CD4-positive, CD25-positive, alpha-beta regulatory T cell (primary cell): ENCODE results near the gene RAB3A. TPM values are rescaled to one million over a fixed set of nuclear protein-coding genes. Genes with fewer than 3 reads are reported as not detected.

Experiments used
- ATAC-seq, 2 donors: fragments of 150-1000 bp; cut with Tn5 transposase; one replicate each; pipeline ENCODE4 v1.10.0; 2021; ENCODE audit warnings: low read depth in 2 of 2, moderate number of reproducible peaks in 2 of 2, moderate library complexity in 1 of 2
- DNase-seq, 3 donors: peaks; one replicate each; pipeline versions ENCODE4 v3.0.0 to v3.0.0-alpha.2; 2012 to 2022; ENCODE audit warnings: mixed read lengths in 1 of 3
- H3K27ac ChIP-seq: one replicate; pipeline ENCODE4 v1.7.0; 2013; ENCODE audit warnings: mild to moderate bottlenecking, low read length; ENCODE audit not compliant: insufficient read depth, poor library complexity, severe bottlenecking
- H3K27me3 ChIP-seq: one replicate; pipeline ENCODE4 v1.7.0; 2013; ENCODE audit warnings: low read length; ENCODE audit not compliant: control insufficient read depth, insufficient read depth
- H3K36me3 ChIP-seq: one replicate; pipeline ENCODE4 v1.7.0; 2013; ENCODE audit warnings: mild to moderate bottlenecking, low read length, moderate library complexity; ENCODE audit not compliant: control insufficient read depth, insufficient read depth
- H3K4me1 ChIP-seq: 2 replicates; pipeline ENCODE4 v1.7.0; 2013; ENCODE audit warnings: mild to moderate bottlenecking, low read length; ENCODE audit not compliant: insufficient read depth, control insufficient read depth, poor library complexity, severe bottlenecking
- H3K4me3 ChIP-seq: one replicate; pipeline ENCODE4 v1.7.0; 2013; ENCODE audit warnings: low read depth, mild to moderate bottlenecking, low read length, moderate library complexity
- H3K9me3 ChIP-seq, 2 experiments: 1 replicate in 1 of 2; 2 replicates in 1 of 2; pipeline ENCODE4 v1.7.0; 2013; ENCODE audit warnings: low read length in 2 of 2, mild to moderate bottlenecking in 1 of 2, moderate library complexity in 1 of 2; ENCODE audit not compliant: control insufficient read depth in 2 of 2
- H3K27ac Mint-ChIP-seq, 3 donors: one replicate each; pipeline ENCODE4 v1.8.0; 2020 to 2022; ENCODE audit warnings: mild to moderate bottlenecking in 3 of 3, mixed read lengths in 3 of 3, moderate library complexity in 2 of 3
- H3K27me3 Mint-ChIP-seq: one replicate; pipeline ENCODE4 v1.8.0; 2022; ENCODE audit warnings: mild to moderate bottlenecking, mixed read lengths
- H3K36me3 Mint-ChIP-seq: one replicate; pipeline ENCODE4 v1.8.0; 2020; ENCODE audit warnings: mixed read lengths
- H3K4me1 Mint-ChIP-seq, 4 donors: one replicate each; pipeline ENCODE4 v1.8.0; 2020 to 2022; ENCODE audit warnings: mixed read lengths in 4 of 4, mild to moderate bottlenecking in 1 of 4
- H3K4me3 Mint-ChIP-seq, 4 donors: one replicate each; pipeline ENCODE4 v1.8.0; 2020 to 2022; ENCODE audit warnings: mild to moderate bottlenecking in 4 of 4, mixed read lengths in 4 of 4, moderate library complexity in 3 of 4
- H3K9me3 Mint-ChIP-seq, 7 donors: one replicate each; pipeline ENCODE4 v1.8.0; 2020 to 2022; ENCODE audit warnings: mixed read lengths in 7 of 7, mild to moderate bottlenecking in 3 of 7, moderate library complexity in 2 of 7
- polyA plus RNA-seq, 4 donors: library from polyadenylated mRNA; unstranded; fragments of 300-500 nt; fragmentation: Illumina TruSeq; gene quantifications; one replicate each; pipeline ENCODE4 v1.2.3, GENCODE V29; 2021
- total RNA-seq: library from RNA; stranded (reverse); gene quantifications from one replicate; pipeline ENCODE4 v1.2.3, GENCODE V29; 2022

Gene RAB3A
- total and polyA plus RNA-seq, 5 donors from 2014 or later: 0.87 to 5.1 (median 1.4) TPM

GRCh38 chr19:18150776-18151624 is 52.8 kb downstream of the RAB3A start:
- peaks cover 6% of the 10 kb centered on the region for H3K27me3 Mint-ChIP-seq

GRCh38 chr19:18149596-18149975 is 54.3 kb downstream of the RAB3A start:
- H3K27me3 ChIP-seq: no peaks in the 10 kb centered on the region
- no peaks in the 10 kb centered on the region for H3K9me3 Mint-ChIP-seq
- H3K27ac ChIP-seq: no peak overlapping the region
- peaks cover 22% of the 10 kb centered on the region for H3K4me1 ChIP-seq
- H3K4me3 ChIP-seq: no peak overlapping the region
- peaks cover 14% of the 10 kb centered on the region for H3K36me3 Mint-ChIP-seq
- ATAC-seq (no peak), DNase-seq (no peak)
- H3K4me3 Mint-ChIP-seq: no peak overlapping the region
- H3K4me1 Mint-ChIP-seq: peaks cover 5 to 23% (median 12%) of the 10 kb centered on the region in 4 donors
- no peak overlapping the region for H3K27ac Mint-ChIP-seq
- H3K9me3 ChIP-seq: no peaks in the 10 kb centered on the region
- peaks cover 29% of the 10 kb centered on the region for H3K36me3 ChIP-seq
- H3K27me3 Mint-ChIP-seq: peaks cover 6% of the 10 kb centered on the region

More at GRCh38 chr19:18150776-18151624, 52.8 kb downstream of the RAB3A start:
- Histone ChIP-seq H3K27ac (peak overlapping the region; percentile 84), H3K4me1 (peaks cover 22% of the 10 kb centered on the region), H3K36me3 (peaks cover 15% of the 10 kb centered on the region), H3K27me3 (no peaks in the 10 kb centered on the region), H3K4me3 (no peak overlapping the region), H3K9me3 (no peaks in the 10 kb centered on the region)
- no peak for DNase-seq
- Mint-ChIP-seq H3K27ac (peak overlapping the region; percentile 74 to 97 (median 95)), H3K9me3 (peaks cover 0 to 2% (median 0%) of the 10 kb centered on the region in 7 donors), H3K4me3 (peak overlapping the region; percentile 21 to 94 (median 92)), H3K4me1 (peaks cover 5 to 24% (median 12%) of the 10 kb centered on the region in 4 donors), H3K36me3 (peaks cover 10% of the 10 kb centered on the region)
- no peak for ATAC-seq

GRCh38 chr19:18147396-18147795 is 56.4 kb downstream of the RAB3A start:
- no peaks in the 10 kb centered on the region for H3K9me3 ChIP-seq
- no peak overlapping the region for H3K27ac ChIP-seq
- no peak overlapping the region for H3K4me3 ChIP-seq
- H3K27ac Mint-ChIP-seq: no peak overlapping the region
- H3K4me3 Mint-ChIP-seq: no peak overlapping the region
- H3K27me3 Mint-ChIP-seq: peaks cover under 1% of the 10 kb centered on the region
- peaks cover 18% of the 10 kb centered on the region for H3K36me3 Mint-ChIP-seq
- H3K36me3 ChIP-seq: peaks cover 50% of the 10 kb centered on the region
- no peaks in the 10 kb centered on the region for H3K9me3 Mint-ChIP-seq
- no peak for ATAC-seq
- peaks cover 1 to 10% (median 4%) of the 10 kb centered on the region in 4 donors for H3K4me1 Mint-ChIP-seq
- no peaks in the 10 kb centered on the region for H3K27me3 ChIP-seq
- no peak for DNase-seq
- peaks cover 8% of the 10 kb centered on the region for H3K4me1 ChIP-seq

Other genes with a start within 250 kb of the RAB3A start
- gene KCNN1, start 236.9 kb downstream of the RAB3A start, total RNA-seq: not detected
- gene KCNN1, start 236.9 kb downstream of the RAB3A start, polyA plus RNA-seq: not detected
- 151 TPM for gene ARRDC2, start 195.9 kb downstream of the RAB3A start, total RNA-seq
- gene ARRDC2, start 195.9 kb downstream of the RAB3A start, polyA plus RNA-seq: 10 to 100 TPM; 25.9 to 42.7 (median 36.2) TPM
- 60.4 TPM for gene IL12RB1, start 117.1 kb downstream of the RAB3A start, total RNA-seq
- gene IL12RB1, start 117.1 kb downstream of the RAB3A start, polyA plus RNA-seq: 10 to 100 TPM; 34.9 to 53.2 (median 46.3) TPM
- gene MAST3, start 106.3 kb downstream of the RAB3A start, total RNA-seq: 45.9 TPM
- 1 to 10 TPM; 8.1 to 9.0 (median 8.6) TPM for gene MAST3, start 106.3 kb downstream of the RAB3A start, polyA plus RNA-seq
- 9.4 TPM for gene PIK3R2, start 50.9 kb downstream of the RAB3A start, total RNA-seq
- gene PIK3R2, start 50.9 kb downstream of the RAB3A start, polyA plus RNA-seq: 1 to 10 TPM in 2 of 4 donors, under 1 TPM in 2; 0.42 to 3.6 (median 2.0) TPM
- gene IFI30, start 30.2 kb downstream of the RAB3A start, total RNA-seq: 2.3 TPM
- gene IFI30, start 30.2 kb downstream of the RAB3A start, polyA plus RNA-seq: 10 to 100 TPM in 2 of 4 donors, 1 to 10 TPM in 2; 7.1 to 17.8 (median 9.7) TPM
- gene MPV17L2, start 10.8 kb downstream of the RAB3A start, total RNA-seq: 5.5 TPM
- gene MPV17L2, start 10.8 kb downstream of the RAB3A start, polyA plus RNA-seq: 10 to 100 TPM; 11.3 to 20.8 (median 13.9) TPM
- not detected for gene PDE4C, start 22.4 kb upstream of the RAB3A start, total RNA-seq
- not detected for gene PDE4C, start 22.4 kb upstream of the RAB3A start, polyA plus RNA-seq
- gene IQCN, start 70.4 kb upstream of the RAB3A start, total RNA-seq: 26.5 TPM
- under 1 TPM in 3 of 4 donors, not detected in 1; 0.03 to 0.28 (median 0.16) TPM for gene IQCN, start 70.4 kb upstream of the RAB3A start, polyA plus RNA-seq
- 1,564 TPM for gene JUND, start 77.6 kb upstream of the RAB3A start, total RNA-seq
- 10 to 100 TPM; 30.7 to 85.9 (median 58.8) TPM for gene JUND, start 77.6 kb upstream of the RAB3A start, polyA plus RNA-seq
- 45.6 TPM for gene LSM4, start 119.0 kb upstream of the RAB3A start, total RNA-seq
- gene LSM4, start 119.0 kb upstream of the RAB3A start, polyA plus RNA-seq: 100 to 1,000 TPM; 101 to 118 (median 116) TPM
- gene PGPEP1, start 136.6 kb upstream of the RAB3A start, total RNA-seq: 39.4 TPM
- gene PGPEP1, start 136.6 kb upstream of the RAB3A start, polyA plus RNA-seq: 1 to 10 TPM; 6.7 to 8.7 (median 8.2) TPM
- gene GDF15, start 182.1 kb upstream of the RAB3A start, total RNA-seq: not detected
- not detected for gene GDF15, start 182.1 kb upstream of the RAB3A start, polyA plus RNA-seq
- not detected for gene LRRC25, start 193.6 kb upstream of the RAB3A start, total RNA-seq
- under 1 TPM in 3 of 4 donors, not detected in 1; 0.09 to 0.79 (median 0.25) TPM for gene LRRC25, start 193.6 kb upstream of the RAB3A start, polyA plus RNA-seq
- 97.9 TPM for gene SSBP4, start 215.4 kb upstream of the RAB3A start, total RNA-seq
- 10 to 100 TPM; 47.3 to 84.0 (median 65.6) TPM for gene SSBP4, start 215.4 kb upstream of the RAB3A start, polyA plus RNA-seq
- 26.2 TPM for gene ISYNA1, start 234.1 kb upstream of the RAB3A start, total RNA-seq
- gene ISYNA1, start 234.1 kb upstream of the RAB3A start, polyA plus RNA-seq: 10 to 100 TPM; 11.3 to 26.0 (median 21.4) TPM